UCSD-AML1 (cell line): Measurements from ENCODE around the gene RFC2.
"Not testable (repeated sequence)": the region's sequence is repeated elsewhere in the genome, so short reads cannot be mapped to it uniquely, and the experiment has no call there.

ENCODE experiments used
- DNase-seq: peaks from one replicate; lab custom pipeline; 2025; ENCODE audit not compliant: unreplicated experiment; lab: John Stamatoyannopoulos, UW

RFC2 gene

DNA sequence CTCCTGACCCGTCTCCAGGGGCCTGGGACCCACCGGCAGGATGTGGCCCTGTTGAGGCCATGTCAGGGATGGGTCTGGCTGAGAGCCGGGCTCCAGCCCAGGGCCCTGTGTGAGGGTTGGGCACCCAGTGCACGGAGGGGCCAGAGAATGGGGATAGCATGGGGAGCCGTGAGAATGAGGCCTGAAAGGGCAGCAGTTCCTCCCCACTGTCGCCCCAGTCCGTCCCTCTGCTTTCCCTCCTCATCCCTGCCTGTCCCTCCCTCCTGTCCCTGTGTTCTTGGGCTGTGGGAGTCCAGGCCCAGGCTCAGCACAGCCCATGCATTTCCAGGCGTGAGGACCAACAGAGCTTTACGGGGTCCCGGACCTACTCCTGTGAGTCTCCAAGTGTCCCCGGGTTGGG is 34.8 kb downstream of the RFC2 start:
- no peak for DNase-seq

DNA sequence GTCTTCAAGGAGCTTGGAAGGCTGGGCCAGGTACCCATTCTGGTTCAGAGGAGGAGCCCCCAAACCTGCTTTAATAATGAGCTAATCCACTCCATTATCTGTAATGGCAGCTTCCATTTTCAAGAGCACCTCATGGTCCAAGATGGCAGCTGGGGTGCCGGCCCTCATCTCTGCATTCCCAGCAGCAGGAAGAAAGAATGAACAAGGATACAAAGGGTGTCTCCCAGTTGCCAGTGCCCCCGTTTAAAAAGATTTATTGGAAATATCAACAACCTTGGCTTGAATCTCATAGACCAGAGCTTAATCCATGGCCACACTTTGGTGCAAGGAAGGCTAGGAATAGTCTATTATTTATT is 35.9 kb downstream of the RFC2 start:
- DNase-seq: no peak

DNA sequence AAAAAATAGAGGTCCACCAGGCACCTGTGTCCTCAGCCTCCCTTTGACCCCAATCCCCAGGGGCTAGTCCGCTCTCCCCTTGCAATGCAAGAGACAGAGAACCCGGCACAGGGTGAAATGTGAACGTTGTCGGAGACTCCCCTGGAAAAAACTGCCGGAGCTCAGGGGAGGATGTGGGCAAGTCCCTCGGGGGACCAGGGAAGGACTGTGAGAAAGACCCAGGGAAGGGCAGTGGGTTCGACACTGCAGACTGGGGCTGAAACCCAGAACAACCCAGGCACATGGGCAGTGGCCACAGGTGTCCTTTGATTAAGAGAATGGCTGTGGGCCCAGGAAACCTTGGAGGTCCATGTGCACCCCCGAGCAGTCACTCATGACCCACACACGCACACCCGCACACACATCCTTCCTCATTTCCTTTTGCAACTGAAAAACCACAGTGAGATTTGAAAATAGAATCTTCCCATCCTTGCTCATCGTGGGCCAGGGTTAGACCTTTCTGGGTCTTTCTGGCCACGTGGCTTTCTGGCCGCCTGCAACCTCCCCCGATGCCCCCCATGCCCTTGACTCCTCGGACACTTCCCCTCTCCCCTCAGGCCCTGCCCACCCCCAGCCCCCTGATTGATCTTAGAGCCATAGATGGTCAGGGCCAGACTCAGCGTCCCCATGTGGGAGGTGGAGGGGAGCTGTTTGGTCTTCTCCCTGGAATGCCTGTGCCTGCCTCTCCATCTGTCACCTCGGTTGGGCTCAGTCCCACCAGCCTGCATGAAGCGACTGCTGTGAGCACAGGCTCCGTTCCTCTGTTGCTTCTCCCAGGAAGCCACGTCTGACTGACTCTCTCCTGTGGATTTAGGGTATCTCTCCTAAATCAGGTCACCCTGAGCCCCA is 36.5 kb downstream of the RFC2 start:
- peak; percentile 68 for DNase-seq

DNA sequence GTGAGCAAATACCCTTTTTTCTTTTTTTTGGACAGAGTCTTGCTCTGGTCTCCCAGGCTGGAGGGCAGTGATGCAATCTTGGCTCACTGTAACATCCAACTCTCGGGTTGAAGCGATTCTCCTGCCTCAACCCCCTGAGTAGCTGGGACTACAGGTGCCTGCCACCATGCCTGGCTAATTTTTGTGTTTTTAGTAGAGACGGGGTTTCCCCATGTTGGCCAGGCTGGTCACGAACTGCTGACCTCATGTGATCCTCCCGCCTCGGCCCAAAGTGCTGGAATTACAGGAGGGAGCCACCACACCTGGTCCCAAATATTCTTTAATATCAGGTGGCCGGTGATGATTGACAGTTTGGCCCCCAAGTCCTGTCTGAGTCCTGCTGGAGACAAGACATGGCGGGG is 37.8 kb downstream of the RFC2 start:
- no peak for DNase-seq

DNA sequence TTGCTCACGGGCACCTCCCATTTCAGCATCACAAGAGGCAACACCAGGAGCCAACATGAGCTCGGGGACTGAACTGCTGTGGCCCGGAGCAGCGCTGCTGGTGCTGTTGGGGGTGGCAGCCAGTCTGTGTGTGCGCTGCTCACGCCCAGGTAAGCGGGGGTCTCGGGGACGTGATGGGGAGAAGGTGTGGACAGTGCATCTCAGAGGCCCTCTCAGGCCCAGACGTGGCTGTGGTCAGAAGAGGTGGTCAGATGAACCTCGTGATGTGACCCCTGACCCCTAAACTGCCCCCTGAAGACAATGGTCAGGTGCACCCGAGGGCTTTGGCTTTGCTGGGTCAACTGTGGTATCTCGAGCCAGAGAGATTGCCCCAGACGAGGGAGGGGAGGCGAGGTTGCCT is 38.3 kb downstream of the RFC2 start:
- DNase-seq: no peak

DNA sequence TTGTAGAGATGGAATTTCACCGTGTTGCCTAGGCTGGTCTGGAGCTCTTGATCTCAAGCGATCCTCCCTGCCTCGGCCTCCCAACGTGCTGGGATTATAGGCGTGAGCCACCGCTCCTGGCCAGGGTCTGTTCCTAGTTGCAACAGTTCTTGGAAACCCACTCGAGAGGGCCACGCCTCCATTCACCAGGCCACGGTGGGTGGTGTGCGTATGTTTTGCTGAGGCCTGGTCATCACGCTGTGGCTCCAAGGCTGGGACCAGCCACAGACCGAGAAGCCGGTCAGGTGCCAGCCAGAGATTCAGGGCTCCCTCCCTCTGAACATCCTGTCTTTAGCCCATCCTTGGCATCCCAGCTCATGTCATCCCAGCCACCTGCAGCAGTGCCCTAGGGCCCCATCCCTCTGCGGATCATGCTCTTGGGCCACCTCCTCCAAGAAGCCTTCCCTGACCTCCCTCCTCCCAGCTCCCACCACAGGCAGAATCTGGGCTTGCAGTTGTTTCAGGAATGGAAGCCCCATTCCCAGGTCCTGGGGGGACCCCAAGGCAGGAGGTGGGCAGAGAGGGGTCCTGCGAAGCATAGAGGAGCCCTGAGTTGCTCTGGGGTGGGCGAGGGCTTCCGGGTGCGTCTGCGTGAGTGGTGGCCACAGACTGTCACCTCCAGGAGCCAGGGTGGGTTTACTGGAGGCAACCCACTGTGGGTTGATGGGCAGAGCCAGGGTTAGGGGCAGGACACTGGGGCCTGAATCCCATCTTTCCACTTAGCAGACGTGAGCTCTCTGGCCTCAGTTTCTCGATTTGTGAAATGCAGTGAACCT is 39.2 kb downstream of the RFC2 start:
- DNase-seq: no peak

DNA sequence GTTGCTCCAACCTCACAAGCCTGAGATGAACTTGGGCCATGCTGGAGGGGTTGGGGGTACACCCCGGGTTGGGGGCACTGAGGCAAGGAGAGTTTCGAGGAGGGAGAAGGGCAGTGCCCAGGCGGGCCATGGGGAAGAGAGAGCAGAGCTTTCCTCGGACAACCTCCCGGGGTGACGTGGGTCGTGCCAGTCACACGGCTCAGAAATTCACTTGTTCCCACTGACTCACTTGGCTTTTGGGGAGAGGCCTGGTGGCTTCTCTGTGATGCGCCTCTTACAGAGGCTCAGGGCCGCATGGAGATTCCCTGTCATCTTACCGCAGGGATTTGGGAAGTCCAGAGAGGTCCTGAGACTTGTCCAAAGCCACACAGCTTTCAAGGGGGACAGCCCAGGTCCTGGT is 41.5 kb downstream of the RFC2 start:
- DNase-seq: no peak

DNA sequence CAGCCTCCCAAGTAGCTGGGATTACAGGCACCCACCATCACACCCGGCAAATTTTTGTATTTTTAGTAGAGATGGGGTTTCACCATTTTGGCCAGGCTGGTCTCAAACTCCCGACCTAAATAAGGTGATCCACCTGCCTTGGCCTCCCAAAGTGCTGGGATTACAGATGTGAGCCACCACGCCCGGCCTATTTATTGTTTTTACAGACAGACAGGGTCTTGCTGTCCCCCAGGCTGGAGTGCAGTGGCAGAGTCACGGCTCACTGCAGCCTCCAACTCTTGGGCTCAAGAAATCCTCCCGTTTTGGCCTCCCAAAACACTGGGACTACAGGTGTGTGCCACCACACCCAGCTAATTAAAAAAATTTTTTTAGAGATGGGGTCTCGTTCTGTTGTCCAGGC is 46.0 kb downstream of the RFC2 start:
- DNase-seq: not testable (repeated sequence)

DNA sequence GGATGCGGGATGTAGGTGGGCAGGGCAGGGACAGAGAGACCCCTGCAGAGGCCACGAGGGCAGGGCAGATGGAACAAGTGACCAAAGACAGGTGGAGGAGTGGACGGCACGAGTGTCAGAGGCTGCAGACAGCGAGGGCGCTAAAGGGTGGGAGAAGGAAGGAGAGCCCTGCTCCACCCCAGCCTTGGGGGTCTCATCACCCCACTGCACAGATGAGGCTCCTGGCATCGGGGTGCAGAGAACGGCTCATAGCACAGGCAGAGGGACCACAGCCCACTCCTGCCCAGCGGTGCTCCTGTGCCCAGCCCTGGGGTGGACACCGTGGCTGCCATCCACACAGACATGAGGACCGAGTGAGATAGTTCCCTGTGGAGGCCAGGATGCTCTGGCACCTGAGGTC is 46.6 kb downstream of the RFC2 start:
- no peak for DNase-seq

DNA sequence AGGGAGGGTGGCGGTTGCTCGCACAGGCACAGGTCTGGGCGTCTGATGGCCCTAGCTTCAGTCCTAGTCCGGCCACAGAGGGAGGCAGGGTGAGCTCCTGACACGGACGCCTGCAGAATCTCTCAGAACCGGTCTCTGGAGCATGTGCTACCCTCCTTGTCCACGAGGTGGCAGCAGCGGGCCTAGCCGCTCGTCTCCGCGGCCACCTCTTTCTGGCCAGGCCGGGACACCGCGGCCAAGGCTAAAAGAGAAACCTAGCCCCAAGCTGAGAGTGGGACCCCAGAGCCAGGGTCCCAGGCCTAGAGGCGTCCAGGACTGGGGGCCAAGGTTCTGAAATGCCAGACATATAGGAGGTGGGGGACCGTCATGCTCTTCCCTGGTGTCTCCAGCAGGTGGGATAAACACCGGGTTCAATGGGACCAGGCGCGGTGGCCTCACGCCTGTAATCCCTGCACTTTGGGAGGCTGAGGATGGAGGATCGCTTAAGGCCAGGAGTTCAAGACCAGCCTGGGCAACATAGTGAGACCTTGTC is 47.5 kb downstream of the RFC2 start:
- peak; percentile 72 for DNase-seq

DNA sequence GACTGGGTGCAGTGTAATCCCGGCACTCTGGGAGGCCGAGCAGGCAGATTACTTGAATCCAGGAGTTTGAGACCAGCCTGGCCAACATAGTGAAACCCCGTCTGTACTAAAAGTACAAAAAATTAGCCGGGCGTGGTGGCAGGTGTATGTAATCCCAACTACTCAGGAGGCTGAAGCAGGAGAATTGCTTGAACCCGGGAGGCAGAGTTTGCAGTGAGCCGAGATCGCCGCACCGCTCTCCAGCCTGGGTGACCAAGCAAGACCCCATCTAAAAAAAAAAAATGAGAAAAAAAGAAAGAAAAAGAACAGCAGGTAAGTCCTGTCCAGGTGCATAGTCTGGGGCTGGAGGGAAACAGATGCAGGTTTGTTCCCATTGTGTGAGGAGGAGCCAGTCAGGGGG is 48.1 kb downstream of the RFC2 start:
- not testable (repeated sequence) for DNase-seq

DNA sequence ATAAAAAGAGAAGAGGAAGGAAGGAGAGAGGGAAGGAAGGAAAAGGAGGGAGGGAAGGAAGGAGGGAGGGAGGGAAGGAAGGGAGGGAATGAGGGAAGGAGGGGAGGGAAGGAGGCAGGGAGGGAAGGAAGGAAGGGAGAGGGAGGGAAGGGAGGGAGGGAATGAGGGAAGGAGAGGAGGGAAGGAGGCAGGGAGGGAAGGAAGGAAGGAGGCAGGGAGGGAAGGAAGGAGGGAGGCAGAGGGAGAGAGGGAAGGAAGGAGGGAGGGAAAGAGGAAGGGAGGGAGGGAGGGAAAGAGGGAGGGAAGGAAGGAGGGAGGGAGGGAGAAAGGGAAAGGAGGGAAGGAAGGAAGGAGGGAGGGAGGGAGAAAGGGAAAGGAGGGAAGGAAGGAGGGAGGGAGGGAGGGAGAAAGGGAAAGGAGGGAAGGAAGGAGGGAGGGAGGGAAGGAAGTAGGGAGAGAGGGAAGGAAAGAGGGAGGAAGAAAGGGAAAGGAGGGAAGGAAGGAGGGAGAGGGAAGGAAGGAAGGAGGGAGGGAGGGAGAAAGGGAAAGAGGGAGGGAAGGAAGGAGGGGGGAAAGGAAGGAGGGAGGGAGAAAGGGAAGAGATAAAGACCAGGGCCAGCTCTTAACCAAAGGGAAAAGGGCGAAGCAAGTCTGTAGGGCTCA is 50.1 kb downstream of the RFC2 start:
- DNase-seq: no peak

DNA sequence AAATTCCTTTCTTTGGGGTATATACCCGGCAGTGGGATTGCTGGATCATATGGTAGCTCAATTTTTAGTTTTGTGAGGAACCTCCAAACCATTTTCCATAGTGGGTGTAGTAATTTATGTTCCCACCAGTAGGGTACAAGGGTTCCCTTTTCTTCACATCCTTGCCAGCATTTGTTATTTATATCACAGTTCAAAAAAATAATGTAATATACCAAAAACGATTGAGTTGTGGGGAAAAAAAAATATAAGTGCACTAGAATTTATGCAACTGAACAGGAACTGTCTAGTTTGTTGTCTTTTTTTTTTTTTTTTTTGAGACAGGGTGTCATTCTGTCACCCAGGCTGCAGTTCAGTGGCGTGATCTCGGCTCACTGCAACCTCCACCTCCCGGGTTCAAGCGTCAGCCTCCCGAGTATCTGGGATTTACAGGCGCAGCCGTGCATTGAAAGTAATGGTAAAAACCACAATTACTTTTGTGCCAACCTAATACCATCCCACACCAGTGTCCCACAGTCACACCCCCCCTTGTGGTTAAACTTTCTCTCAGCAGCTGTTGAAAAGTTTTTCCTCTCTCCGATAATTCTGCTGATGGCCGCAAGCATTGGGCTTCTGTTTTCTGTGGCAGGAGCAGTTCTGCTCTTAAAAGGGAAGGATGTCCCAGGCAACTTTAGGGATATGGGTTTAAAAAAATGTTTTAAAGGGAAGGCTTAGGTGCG is 51.2 kb downstream of the RFC2 start:
- DNase-seq: peak; percentile 25

DNA sequence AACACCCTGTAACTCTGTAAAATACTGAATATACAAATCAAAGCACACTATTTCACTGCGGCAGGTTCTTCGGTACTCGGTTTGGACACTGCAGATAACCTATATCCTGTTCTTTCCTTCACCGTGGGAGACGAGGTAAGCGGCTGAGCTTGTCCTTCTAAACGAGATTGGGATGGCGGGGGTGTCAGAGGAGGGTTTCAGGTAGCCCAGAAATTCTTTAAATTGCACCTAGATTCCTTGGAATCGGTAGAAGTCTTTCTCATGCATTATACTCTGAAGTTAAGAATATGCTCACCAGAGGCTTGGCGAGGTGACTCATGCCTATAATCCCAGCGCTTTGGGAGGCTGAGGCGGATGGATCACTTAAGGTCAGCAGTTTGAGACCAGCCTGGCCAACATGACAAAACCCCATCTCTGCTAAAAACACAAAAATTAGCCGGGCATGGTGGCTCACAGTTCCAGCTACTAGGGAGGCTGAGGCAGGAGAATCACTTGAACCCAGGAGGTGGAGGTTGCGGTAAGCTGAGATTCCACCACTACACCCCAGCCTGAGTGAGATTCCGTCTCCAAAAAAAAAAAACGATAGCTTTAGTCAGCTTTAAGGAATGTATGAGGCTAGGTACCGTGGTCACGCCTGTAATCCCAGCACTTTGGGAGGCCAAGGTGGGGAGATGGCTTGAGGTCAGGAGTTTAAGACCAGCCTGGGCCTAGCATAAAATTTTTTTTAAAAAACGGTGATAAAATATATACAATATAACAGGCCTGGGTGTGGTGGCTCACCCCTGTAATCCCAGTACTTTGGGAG is 54.4 kb downstream of the RFC2 start:
- DNase-seq: no peak

DNA sequence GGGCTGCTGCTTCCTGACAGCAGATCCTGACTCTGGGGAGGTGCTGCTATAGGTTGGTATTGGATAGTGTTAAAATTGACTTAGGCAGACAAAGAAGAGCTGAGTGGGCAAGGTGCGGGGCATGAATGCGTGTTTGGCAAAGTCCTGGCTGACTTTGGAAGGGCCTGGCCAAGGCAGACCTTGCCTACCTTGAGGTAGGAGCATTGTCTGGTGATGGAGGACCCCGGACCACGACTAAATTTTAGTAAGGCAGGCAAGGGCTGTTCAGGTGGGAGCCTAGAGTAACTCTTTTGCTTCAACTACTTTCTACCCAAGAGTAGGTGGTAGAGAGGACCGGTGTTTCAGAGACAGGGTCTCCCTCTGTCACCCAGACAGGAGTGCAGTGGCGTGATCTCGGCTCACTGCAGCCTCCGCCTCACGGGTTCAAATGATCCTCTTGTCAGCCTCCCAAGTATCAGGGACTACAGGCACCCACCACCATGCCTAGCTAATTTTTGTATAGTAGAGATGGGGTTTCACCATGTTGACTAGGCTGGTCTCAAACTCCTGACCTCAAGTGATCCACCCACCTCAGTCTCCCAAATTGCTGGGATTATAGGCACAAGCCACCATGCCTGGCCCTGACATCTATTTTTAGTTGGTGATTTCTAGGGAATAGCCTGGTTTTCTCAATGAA is 56.6 kb downstream of the RFC2 start:
- no peak for DNase-seq

DNA sequence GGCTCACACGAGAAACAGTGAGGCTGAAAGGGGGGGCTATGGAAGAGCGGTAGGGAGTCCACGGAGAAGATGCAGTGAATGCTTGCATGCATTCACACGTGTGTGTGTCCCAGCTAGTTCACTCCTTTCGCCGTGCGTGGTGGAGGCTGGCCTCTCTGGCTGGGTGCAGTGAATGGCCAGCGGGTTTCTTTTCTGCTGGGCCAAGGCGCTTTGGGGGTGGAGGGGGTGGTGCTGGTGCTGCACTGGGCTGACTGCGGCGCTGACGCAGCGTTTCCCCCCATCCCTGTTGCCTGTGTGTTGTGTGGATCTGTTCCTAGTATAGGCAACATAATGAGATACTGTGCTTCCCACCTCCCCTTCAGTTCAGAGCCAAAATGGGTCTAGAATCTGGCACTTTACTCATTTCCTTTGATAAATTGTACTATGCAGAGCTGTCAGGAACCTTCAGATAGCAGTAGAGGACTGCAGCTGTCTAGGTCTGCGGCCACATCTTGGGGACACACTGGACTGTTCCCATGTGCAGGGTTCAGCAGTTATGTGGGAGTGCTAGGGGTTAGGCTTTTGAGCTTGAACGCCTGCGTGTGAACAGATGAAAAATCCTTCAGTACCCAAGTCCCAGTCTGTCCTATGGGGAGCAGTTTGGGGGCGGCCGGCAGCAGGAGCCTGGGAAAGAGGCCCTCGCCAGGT is 58.1 kb downstream of the RFC2 start:
- not testable (repeated sequence) for DNase-seq

DNA sequence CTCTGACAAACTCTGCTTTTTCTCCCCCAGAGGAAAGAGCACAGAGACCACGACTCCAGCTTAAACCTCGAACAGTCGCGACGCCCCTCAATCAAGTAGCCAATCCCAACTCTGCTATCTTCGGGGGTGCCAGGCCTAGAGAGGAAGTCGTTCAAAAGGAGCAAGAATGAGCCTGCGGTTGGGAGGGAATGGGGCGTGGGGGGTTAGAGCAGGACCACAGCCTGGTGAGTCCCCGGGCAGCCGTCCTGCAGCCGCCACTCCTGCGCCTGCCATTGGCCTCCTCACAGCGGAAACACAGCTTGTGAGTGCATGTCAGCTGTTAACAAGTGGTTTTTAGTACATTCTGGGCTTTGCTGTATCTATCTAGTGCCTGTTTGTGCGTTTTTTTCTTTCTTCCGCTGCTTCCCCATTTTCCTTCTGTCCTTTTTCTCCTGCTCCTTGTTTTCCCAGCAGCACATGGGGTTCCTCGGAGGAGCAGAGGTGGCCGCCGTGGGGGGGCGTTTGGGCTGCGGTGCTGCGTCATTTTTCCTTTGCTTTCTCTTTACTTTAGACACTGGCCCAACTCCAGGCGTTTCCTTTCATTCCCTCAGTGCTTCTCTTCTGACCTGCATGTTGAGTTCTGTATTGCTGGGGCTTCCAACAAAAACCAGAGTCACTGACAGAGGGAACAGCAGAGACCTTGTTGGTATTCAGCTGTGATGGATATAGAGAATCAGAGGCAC is 58.9 kb downstream of the RFC2 start:
- not testable (repeated sequence) for DNase-seq

DNA sequence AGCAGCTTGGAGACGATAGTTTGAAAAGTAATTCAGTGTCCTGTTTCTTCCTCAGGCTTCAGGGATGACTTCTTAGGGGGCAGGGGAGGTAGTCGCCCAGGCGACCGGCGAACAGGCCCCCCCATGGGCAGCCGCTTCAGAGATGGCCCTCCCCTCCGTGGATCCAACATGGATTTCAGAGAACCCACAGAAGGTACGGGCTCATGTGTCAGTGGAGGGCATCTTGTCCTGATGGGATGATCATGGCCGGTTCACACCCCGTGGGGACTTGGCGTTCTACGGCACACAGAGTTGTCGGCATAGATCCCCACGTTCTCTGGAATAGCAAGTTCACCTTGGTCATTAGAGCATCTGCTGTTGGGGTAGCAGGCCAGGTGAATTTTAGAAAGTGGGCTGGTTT is 59.5 kb downstream of the RFC2 start:
- DNase-seq: no peak
